HG03135 (cell line): ENCODE data around the gene EML1.

ENCODE experiments used
- ATAC-seq: cut with Tn5 transposase; IDR thresholded peaks from one replicate; pipeline ENCODE4 v1.9.1; 2021; ENCODE audit warnings: mild to moderate bottlenecking, moderate library complexity; ENCODE audit not compliant: unreplicated experiment

EML1 gene

GRCh38 chr14:99821519-99822508 lies 28.6 kb downstream of the EML1 start:
- ATAC-seq, result no peak

- no peak for ATAC-seq
These were observed 29.7 kb downstream of the EML1 start for GRCh38 chr14:99822800-99823455.

GRCh38 chr14:99824776-99825175 lies 31.6 kb downstream of the EML1 start:
- no peak for ATAC-seq

- no peak for ATAC-seq
These were observed 36.2 kb downstream of the EML1 start for GRCh38 chr14:99829450-99829849.

- no peak for ATAC-seq
These were observed 38.1 kb downstream of the EML1 start for GRCh38 chr14:99831303-99831702.

- ATAC-seq, result no peak
These were observed 38.9 kb downstream of the EML1 start for GRCh38 chr14:99831903-99832685.

- ATAC-seq, result no peak
These were observed 44.6 kb downstream of the EML1 start for GRCh38 chr14:99837822-99838221.

GRCh38 chr14:99838639-99839134 lies 45.5 kb downstream of the EML1 start:
- ATAC-seq, result no peak

GRCh38 chr14:99839696-99840095 lies 46.5 kb downstream of the EML1 start:
- ATAC-seq, result no peak

- no peak for ATAC-seq
These were observed 47.1 kb downstream of the EML1 start for GRCh38 chr14:99840265-99840664.

GRCh38 chr14:99840774-99841305 lies 47.6 kb downstream of the EML1 start:
- ATAC-seq, result no peak

GRCh38 chr14:99841436-99842071 lies 48.3 kb downstream of the EML1 start:
- ATAC-seq, result no peak

GRCh38 chr14:99842141-99842540 lies 48.9 kb downstream of the EML1 start:
- ATAC-seq, result no peak

- no peak for ATAC-seq
These were observed 53.6 kb downstream of the EML1 start for GRCh38 chr14:99846808-99847207.

- no peak for ATAC-seq
These were observed 57.5 kb downstream of the EML1 start for GRCh38 chr14:99850709-99851108.

- ATAC-seq, result no peak
These were observed 59.4 kb downstream of the EML1 start for GRCh38 chr14:99852578-99852977.

GRCh38 chr14:99853206-99853605 lies 60.0 kb downstream of the EML1 start:
- ATAC-seq, result no peak

GRCh38 chr14:99854831-99855230 lies 61.6 kb downstream of the EML1 start:
- no peak for ATAC-seq

GRCh38 chr14:99855271-99855670 lies 62.1 kb downstream of the EML1 start:
- no peak for ATAC-seq

GRCh38 chr14:99857551-99857950 lies 64.3 kb downstream of the EML1 start:
- no peak for ATAC-seq
